SH-SY5Y (cell line): ENCODE results near the gene NOL9.

Experiments used
- GATA2 ChIP-seq: IDR thresholded peaks from 2 replicates; pipeline ENCODE4 v1.6.1; 2011; ENCODE audit warnings: mild to moderate bottlenecking, low read depth, low read length
- GATA3 ChIP-seq: IDR thresholded peaks from 2 replicates; pipeline ENCODE4 v1.6.1; 2011; ENCODE audit warnings: low read depth, mild to moderate bottlenecking, low read length, moderate library complexity

The NOL9 gene

DNA sequence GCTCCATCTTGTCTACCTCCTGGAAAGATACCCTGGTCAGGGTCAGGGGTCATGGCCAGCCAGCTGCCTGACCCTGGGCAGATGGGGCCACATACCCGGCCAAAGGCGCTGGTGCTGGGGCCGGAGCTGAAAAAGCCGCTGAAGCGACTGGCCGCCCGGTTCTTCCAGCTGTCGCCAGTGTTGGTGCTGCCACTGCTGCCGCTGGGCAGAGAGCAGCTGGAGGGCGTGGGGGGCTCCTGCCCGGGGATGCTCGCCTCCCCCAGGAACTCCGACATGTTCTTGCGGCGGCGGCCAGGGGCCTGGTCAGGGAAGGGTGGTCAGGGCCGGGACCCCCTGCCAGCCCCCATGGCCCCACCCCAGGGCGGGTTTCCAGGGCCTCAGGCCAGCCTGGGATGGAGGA lies 81.2 kb downstream of the NOL9 start:
- TF ChIP-seq GATA3, result no peak
- no peak for TF ChIP-seq GATA2

- no peak for TF ChIP-seq GATA3
- TF ChIP-seq GATA2, result no peak
Observed at GRCh38 chr1:6472391-6472790, 81.9 kb downstream of the NOL9 start.

GRCh38 chr1:6471970-6472368 lies 82.3 kb downstream of the NOL9 start:
- TF ChIP-seq GATA2 (no peak), GATA3 (no peak)
